Measurements from ENCODE around the gene FMNL3.

The FMNL3 gene

GRCh38 chr12:49655595-49656236 is 51.5 kb downstream of the FMNL3 start:
- no peak for DNase-seq (ENCODE audit: low read depth in 2 of 3, low spot score in 1 of 3)

DNA sequence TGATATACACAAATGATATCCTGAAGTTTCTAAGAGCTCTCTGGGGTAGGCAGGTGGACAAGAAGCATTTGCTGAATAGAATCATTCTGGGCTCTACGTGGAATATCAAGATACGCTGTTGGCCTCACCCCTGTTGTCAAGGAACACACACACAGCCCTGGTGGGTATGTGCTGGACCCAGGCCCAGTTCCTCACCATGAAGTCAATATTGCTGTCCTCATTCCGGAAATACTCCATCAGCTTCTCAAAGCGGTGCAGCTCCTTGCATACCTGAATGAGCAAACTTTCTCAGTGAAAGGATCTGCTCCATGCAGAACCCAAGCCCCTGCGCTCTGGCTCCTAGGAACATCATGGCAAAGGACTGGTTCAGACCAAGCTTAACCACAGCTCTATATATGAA is 52.5 kb downstream of the FMNL3 start:
- DNase-seq (ENCODE audit: low read depth in 2 of 3, low spot score in 1 of 3), result no peak

DNA sequence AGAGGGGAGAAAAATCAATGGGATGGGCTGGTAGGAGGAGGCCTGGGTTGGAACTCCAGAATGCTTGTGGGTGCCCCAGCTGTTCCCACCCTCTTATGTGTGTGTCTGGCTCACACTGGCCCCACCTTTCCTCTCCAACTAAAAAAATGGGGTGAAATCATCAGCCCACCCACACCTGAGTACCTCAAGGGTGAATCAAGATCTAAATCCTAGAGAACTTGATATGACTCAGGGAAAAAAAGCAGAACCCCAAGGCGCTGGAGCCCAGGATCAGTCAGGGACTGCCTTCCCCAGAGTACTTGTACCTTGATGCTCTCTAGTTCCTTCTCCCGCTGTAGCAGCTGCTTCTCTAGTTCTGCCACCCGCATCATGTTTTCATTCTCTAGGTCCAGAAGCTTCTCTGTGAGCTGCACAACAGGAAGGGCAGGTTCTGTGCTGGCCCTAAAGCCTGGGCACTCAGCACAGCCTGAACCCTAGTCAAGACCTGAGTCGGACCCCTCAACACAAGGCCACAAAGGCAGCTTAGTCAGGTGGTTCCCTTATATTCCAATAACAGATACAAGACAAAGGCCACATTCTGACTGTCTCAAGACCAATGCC is 54.2 kb downstream of the FMNL3 start:
- DNase-seq (ENCODE audit: low read depth in 2 of 3, low spot score in 1 of 3), result no peak

DNA sequence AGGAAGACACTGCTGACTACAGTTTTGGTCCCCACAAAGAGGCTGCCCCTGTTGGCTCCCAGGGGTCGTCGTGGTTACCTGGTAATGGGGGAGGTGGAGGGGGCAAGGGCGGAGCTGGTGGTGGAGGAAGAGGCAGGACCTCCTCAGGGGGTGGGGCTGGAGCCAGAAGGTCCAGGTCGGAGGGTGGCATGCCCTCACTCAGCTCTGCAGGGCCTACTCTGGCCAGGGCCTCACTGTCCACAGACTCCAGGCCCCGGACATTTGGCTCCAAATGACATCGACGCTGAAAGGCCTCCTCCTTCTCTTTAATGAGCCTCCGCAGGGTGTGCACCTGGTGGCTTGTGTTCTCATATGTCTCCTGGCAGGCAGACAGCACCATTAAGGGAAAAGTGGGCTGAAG is 55.4 kb downstream of the FMNL3 start:
- DNase-seq (ENCODE audit: low read depth in 2 of 3, low spot score in 1 of 3), result no peak

DNA sequence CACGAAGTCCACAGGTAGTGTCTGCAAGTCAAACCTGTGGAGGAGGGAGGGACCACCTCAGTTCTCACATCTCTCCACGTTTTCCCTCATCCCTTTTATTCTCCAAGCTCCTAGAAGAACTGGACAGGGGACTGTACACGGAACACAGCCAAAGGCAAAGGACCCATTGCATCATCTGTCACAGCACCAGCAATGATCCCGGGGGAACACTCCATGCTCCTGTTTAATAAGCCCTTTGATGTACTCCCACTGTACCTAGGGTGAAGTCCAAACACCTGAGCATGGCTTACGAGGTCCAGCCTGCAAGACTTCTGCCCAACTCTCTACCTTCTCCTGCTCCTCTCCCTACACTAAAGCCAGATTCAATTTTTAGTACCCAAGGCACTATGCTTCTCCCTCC is 57.3 kb downstream of the FMNL3 start:
- DNase-seq (ENCODE audit: low read depth in 2 of 3, low spot score in 1 of 3), result no peak

DNA sequence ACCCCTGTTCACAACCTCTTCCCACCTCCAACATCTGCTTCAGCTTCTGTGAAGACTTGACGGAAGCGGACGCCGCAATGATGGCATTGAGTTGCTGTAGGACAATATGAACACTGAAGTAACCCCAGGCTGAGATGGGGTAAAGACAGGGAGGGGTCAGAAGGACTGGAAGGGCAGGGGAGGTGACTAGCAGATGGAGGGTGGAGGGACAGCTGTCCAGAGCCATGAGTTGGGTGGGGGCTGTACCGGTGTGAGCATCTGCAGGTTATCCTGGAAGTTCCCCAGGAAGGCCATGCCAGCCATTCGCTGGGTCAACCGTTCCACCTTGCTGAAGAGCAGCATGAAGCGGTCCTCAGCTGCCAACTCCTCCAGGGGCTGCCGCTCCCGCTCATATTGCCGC is 57.8 kb downstream of the FMNL3 start:
- no peak for DNase-seq (ENCODE audit: low read depth in 2 of 3, low spot score in 1 of 3)

GRCh38 chr12:49648712-49649003 is 58.5 kb downstream of the FMNL3 start:
- DNase-seq (ENCODE audit: low read depth in 2 of 3, low spot score in 1 of 3), result no peak

GRCh38 chr12:49647827-49648711 is 59.1 kb downstream of the FMNL3 start:
- DNase-seq (ENCODE audit: low read depth in 2 of 3, low spot score in 1 of 3), result no peak

DNA sequence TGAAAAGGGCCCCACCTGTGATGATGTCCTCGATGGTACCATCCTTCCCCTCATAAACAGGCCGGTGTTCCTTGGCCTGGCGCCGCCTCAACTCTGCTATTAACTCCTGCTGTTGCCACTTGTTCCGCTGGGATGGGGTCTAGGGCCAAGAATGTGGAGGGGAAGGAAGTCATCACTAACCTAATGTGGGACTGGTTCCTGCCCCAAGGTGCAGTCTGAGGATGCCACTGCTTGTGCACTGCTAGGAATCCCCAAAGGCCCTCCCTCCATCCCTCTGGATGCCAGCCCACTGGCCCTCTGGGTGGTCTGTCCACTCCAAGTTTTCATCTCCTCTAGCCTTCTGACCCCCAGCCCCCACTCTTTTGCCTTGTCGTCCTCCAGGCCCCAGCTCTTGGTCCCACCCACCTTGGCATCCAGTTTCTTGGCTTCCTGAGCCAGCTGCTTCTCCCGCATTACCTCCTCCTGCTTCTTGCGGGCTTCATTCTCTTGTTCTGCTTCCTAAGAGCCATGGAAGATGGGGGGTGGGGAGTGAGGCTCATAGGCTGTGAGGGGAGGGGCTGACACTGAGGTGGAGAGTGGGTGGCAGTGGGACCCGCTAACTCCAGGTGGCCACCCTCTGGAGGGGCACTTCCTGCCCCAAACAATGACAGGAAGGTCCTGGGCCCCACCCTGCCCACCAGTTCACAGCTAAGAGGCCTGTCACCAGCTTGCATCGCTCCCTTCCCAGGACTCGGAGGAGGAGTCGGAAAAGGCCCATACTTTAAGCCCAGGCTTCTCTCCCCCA is 60.1 kb downstream of the FMNL3 start:
- no peak for DNase-seq (ENCODE audit: low read depth in 2 of 3, low spot score in 1 of 3)

DNA sequence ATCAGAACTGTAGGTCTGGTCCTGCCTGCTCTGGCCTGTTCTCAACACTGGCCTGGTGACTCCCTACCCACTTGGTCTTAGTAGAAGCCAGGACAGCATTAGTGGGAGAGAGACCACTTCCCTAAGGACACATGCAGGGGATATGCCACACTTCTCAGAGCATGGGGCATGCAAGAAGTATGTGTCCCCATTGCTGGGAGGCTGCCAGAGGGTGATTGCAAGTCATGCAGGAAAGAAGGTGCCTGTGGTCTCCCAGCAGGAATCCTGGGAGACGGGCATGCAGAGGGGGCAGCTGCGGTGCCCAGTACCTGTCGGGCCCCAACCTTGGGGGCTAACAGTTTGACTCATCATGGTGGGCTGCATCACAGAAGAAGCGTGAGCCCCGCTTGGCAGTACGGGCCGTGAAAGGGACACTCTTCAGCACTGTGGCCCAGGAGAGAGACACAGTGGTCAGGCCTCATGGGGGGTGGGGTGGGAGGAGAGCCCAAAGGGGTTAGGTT is 60.8 kb downstream of the FMNL3 start:
- no peak for DNase-seq (ENCODE audit: low read depth in 2 of 3, low spot score in 1 of 3)

DNA sequence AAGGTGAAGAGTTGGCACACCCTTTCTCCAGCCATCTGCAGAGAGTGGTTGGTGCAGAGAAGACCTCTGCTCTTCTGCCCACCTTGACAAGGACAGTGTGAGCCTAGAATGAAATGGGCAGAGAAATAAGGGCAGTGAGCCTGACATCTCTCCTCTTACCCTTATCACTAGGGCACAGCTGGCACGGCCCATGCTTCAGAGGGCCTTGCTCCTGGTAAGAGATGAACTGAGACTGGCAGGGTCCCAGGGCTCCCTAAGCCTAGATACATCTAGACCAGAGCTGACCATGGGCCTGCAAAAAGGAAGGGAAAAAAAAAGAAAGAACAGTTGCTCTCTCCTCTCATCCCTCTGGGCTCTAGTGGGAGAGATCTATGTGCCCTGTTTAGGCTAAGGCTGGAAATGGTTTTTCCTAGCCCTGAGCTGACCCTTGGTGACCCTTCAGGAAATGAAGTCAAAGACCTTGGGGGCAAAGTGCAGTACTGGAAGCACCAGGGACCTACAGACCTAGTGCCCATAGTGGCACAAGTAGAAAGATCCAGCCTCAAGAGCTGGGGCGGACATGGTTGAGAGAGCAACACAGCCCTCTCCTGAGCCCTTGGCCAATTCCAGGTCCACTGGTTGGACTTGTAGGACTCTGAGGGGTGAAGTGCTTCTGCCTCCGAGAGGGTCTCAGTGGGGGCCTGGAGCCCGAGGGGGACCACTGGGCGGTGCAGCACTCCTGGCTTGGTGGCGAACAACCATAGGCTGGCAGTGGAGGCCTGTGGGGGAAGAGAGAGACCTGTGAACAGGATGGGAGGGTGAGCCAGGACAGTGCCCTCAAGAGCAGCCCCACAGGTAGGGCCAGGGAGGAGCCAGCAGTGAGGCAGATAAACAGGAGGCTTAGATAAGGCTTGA is 61.8 kb downstream of the FMNL3 start:
- no peak for DNase-seq (ENCODE audit: low read depth in 2 of 3, low spot score in 1 of 3)

GRCh38 chr12:49644620-49644994 is 62.6 kb downstream of the FMNL3 start:
- DNase-seq (ENCODE audit: low read depth in 2 of 3, low spot score in 1 of 3), result peak; percentile 64 to 75 (median 66)

DNA sequence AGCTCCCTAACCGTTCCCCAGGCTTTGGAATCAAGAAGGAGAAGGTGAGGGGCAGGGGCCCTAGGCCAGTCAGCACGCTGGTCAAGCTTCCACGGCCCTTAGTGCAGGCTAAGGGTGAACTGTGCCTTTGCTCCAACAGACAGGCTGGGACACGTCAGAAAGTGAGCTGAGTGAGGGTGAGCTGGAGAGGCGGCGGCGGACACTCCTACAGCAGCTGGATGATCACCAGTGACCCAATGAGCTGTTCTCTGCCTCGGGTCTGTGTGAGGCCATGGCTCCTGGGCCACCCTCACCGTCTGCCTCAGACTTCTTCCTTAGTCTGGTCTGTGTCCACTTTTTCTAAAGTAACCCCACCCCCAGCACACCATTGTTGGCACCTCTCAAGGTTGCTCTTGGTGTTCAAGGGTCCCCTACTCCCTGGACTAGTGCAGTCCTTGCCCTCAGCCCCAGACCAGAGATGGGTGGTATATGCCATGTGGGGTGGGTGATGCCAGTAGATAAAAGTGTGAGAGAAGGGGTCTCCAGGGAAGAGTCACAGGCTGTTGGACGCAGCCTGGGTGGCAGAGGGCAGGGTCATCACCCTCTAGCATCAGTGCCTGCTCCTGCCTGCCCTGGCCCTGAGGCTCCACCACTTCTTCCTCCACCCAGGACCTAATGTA is 63.1 kb downstream of the FMNL3 start:
- DNase-seq (ENCODE audit: low read depth in 2 of 3, low spot score in 1 of 3), result no peak

- DNase-seq (ENCODE audit: low read depth in 2 of 3, low spot score in 1 of 3), result no peak
Observed at GRCh38 chr12:49643135-49643534, 64.1 kb downstream of the FMNL3 start.

GRCh38 chr12:49642370-49642802 is 64.8 kb downstream of the FMNL3 start:
- DNase-seq (ENCODE audit: low read depth in 2 of 3, low spot score in 1 of 3), result no peak

GRCh38 chr12:49641748-49642369 is 65.3 kb downstream of the FMNL3 start:
- no peak for DNase-seq (ENCODE audit: low read depth in 2 of 3, low spot score in 1 of 3)

- peak; percentile 31 to 62 (median 40) for DNase-seq (ENCODE audit: low read depth in 2 of 3, low spot score in 1 of 3)
Observed at GRCh38 chr12:49636979-49637755, 70.0 kb downstream of the FMNL3 start.

GRCh38 chr12:49636574-49636973 is 70.6 kb downstream of the FMNL3 start:
- no peak for DNase-seq (ENCODE audit: low read depth in 2 of 3, low spot score in 1 of 3)

GRCh38 chr12:49635656-49636055 is 71.5 kb downstream of the FMNL3 start:
- DNase-seq (ENCODE audit: low read depth in 2 of 3, low spot score in 1 of 3), result no peak
